ENCODE measurements around the gene DGKI. TPM values are rescaled to one million over a fixed set of nuclear protein-coding genes. Genes with fewer than 3 reads are reported as not detected.

Gene DGKI
- total RNA-seq, 2 experiments from 2014 or later, result 1.3 to 2.0 TPM

- ChIA-PET CTCF (interaction anchor here (0.6 kb wide), 1 partner anchor 22 kb away, joined by 3 read pairs; no protein-coding TSS in a partner anchor), POLR2A (no interaction called here)
Observed at GRCh38 chr7:137873979-137874777, 27.4 kb upstream of the DGKI start.

GRCh38 chr7:137873524-137873923 lies 26.8 kb upstream of the DGKI start:
- POLR2A ChIA-PET, result no interaction called here
- CTCF ChIA-PET, result no interaction called here

GRCh38 chr7:137871170-137871915 lies 24.6 kb upstream of the DGKI start:
- POLR2A ChIA-PET, result no interaction called here
- CTCF ChIA-PET, result no interaction called here

GRCh38 chr7:137870684-137871083 lies 23.9 kb upstream of the DGKI start:
- ChIA-PET POLR2A (no interaction called here), CTCF (no interaction called here)

GRCh38 chr7:137870078-137870477 lies 23.3 kb upstream of the DGKI start:
- ChIA-PET POLR2A (no interaction called here), CTCF (no interaction called here)

- ChIA-PET CTCF (no interaction called here), POLR2A (no interaction called here)
Observed at GRCh38 chr7:137869260-137869659, 22.5 kb upstream of the DGKI start.

GRCh38 chr7:137867289-137867688 lies 20.5 kb upstream of the DGKI start:
- POLR2A ChIA-PET, result no interaction called here
- CTCF ChIA-PET, result no interaction called here

GRCh38 chr7:137865764-137866163 lies 19.0 kb upstream of the DGKI start:
- ChIA-PET CTCF (interaction anchor here (0.6 kb wide), 1 partner anchor 18 kb away, joined by 5 read pairs; no protein-coding TSS in a partner anchor), POLR2A (no interaction called here)

GRCh38 chr7:137862964-137863363 lies 16.2 kb upstream of the DGKI start:
- ChIA-PET CTCF (no interaction called here), POLR2A (no interaction called here)

- ChIA-PET CTCF (no interaction called here), POLR2A (no interaction called here)
Observed at GRCh38 chr7:137862358-137862757, 15.6 kb upstream of the DGKI start.

- POLR2A ChIA-PET, result no interaction called here
- CTCF ChIA-PET, result no interaction called here
Observed at GRCh38 chr7:137860542-137860941, 13.8 kb upstream of the DGKI start.

- ChIA-PET POLR2A (no interaction called here), CTCF (no interaction called here)
Observed at GRCh38 chr7:137853053-137853452, 6.3 kb upstream of the DGKI start.

GRCh38 chr7:137852108-137852507 lies 5.3 kb upstream of the DGKI start:
- ChIA-PET CTCF (no interaction called here), POLR2A (no interaction called here)

- ChIA-PET CTCF (no interaction called here), POLR2A (no interaction called here)
Observed at GRCh38 chr7:137850972-137851945, 4.5 kb upstream of the DGKI start.

GRCh38 chr7:137850571-137850970 lies 3.8 kb upstream of the DGKI start:
- POLR2A ChIA-PET, result no interaction called here

GRCh38 chr7:137848095-137848494 lies 1.3 kb upstream of the DGKI start:
- CTCF ChIA-PET, result no interaction called here
- POLR2A ChIA-PET, result no interaction called here

More at GRCh38 chr7:137850571-137850970, 3.8 kb upstream of the DGKI start:
- CTCF ChIA-PET, result no interaction called here

- ChIA-PET CTCF (no interaction called here), POLR2A (no interaction called here)
Observed at GRCh38 chr7:137847568-137848050, 835 bp upstream of the DGKI start.

GRCh38 chr7:137846549-137846826 lies 286 bp downstream of the DGKI start:
- CTCF ChIA-PET, result no interaction called here
- POLR2A ChIA-PET, result no interaction called here

- POLR2A ChIA-PET, result no interaction called here
- CTCF ChIA-PET, result no interaction called here
Observed at GRCh38 chr7:137844677-137845425, 1.9 kb downstream of the DGKI start.

All from activated CD8-positive, alpha-beta memory T cell treated with anti-CD3 and anti-CD28 coated beads for 36 hours (primary cell).